GM06990 (cell line): ENCODE results near the gene SHANK1.

Experiments
- DNase-seq: peaks from one replicate; pipeline ENCODE4 v3.0.0-alpha.2; 2011; ENCODE audit not compliant: insufficient read length; ENCODE audit errors: extremely low read depth
- H3K27me3 ChIP-seq: replicated peaks from 2 replicates; pipeline ENCODE4 v1.6.0; 2011; ENCODE audit warnings: low read length; ENCODE audit not compliant: control insufficient read depth, insufficient read depth
- H3K36me3 ChIP-seq: 2 replicates; pipeline ENCODE4 v1.5.1; 2011; ENCODE audit warnings: low read length; ENCODE audit not compliant: control insufficient read depth, insufficient read depth
- H3K4me3 ChIP-seq: replicated peaks from 2 replicates; pipeline ENCODE4 v1.5.1; 2011; ENCODE audit warnings: low read depth, mild to moderate bottlenecking, control low read depth, low read length
- CTCF ChIP-seq: IDR thresholded peaks from 2 replicates; pipeline ENCODE4 v1.5.1; 2011; ENCODE audit warnings: low read length, control low read depth, mild to moderate bottlenecking, inconsistent platforms; ENCODE audit not compliant: insufficient read depth, poor library complexity, severe bottlenecking

The SHANK1 gene

DNA sequence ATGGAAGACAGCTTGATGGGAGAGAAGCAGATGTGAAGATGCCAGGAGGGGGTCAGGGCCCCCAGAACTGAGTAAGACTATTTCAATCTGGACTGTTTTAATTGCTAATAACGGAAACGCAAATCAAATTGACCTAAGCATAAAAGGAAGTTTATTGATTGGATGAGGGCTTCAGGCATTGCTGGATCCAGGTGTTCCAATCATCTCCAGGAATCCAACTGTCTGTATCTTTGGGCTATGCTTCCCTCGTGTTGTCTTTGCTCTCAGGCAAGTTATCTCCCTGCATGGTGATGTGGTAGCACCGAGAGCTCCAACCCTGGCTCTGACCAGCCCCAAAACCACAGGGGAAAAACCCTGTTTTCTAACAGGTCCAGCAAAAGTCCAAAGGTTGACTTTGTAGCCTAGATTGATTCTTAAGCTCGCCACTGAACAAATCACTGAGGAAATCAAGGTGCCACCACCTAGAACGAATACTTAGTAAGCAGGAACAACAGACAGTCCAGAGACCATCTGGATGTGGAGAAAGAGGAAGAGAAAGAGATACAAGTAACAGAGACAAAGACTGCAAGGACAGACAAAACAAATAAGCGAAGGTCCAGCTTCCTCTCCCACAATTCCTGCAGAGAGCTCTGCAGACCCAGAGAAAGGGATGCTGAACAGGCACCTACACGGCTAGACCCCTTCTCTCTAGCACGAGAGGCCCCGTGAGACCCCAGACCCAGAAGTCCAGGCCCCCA, 71.6 kb downstream of the SHANK1 start:
- no peak for DNase-seq

GRCh38 chr19:50646074-50646807, 73.4 kb downstream of the SHANK1 start:
- TF ChIP-seq CTCF, result no peak
- Histone ChIP-seq H3K36me3 (no peaks in the 10 kb centered on the region), H3K4me3 (no peak overlapping the region), H3K27me3 (no peaks in the 10 kb centered on the region)
- no peak for DNase-seq

More for the DNA sequence above, 71.6 kb downstream of the SHANK1 start:
- no peak for TF ChIP-seq CTCF
- Histone ChIP-seq H3K27me3 (no peaks in the 10 kb centered on the region), H3K36me3 (no peaks in the 10 kb centered on the region), H3K4me3 (no peak overlapping the region)

- Histone ChIP-seq H3K27me3 (no peaks in the 10 kb centered on the region; the same call in 1 of the 2 replicates), H3K4me3 (no peak overlapping the region)
- TF ChIP-seq CTCF, result no peak
These were observed 74.5 kb downstream of the SHANK1 start for GRCh38 chr19:50645107-50645506.

GRCh38 chr19:50644315-50644915, 75.2 kb downstream of the SHANK1 start:
- DNase-seq, result no peak
- Histone ChIP-seq H3K36me3 (no peaks in the 10 kb centered on the region), H3K27me3 (no peaks in the 10 kb centered on the region; the same call in 1 of the 2 replicates), H3K4me3 (no peak overlapping the region)
- no peak for TF ChIP-seq CTCF

More at GRCh38 chr19:50645107-50645506, 74.5 kb downstream of the SHANK1 start:
- H3K36me3 ChIP-seq, result no peaks in the 10 kb centered on the region
- no peak for DNase-seq

- Histone ChIP-seq H3K4me3 (no peak overlapping the region), H3K36me3 (no peaks in the 10 kb centered on the region), H3K27me3 (no peaks in the 10 kb centered on the region; the same call in 1 of the 2 replicates)
- TF ChIP-seq CTCF, result no peak
- DNase-seq, result no peak
These were observed 79.2 kb downstream of the SHANK1 start for GRCh38 chr19:50640368-50640767.
